CD14-positive monocyte (primary cell): Measurements from ENCODE around the gene HPSE2. TPM values are rescaled to one million over a fixed set of nuclear protein-coding genes. Genes with fewer than 3 reads are reported as not detected.
A peak's percentile ranks its signal among the peaks of the same experiment; 100 is the strongest.

Experiments
- DNase-seq, 3 donors: peaks; one replicate each; pipeline ENCODE4 v3.0.0-alpha.2; 2011 to 2022
- H2AFZ ChIP-seq: 2 replicates; pipeline ENCODE4 v1.6.0; 2012; ENCODE audit warnings: mild to moderate bottlenecking, low read depth, low read length, inconsistent platforms; ENCODE audit not compliant: insufficient read depth, poor library complexity, severe bottlenecking
- H3K27ac ChIP-seq, 2 donors: 1 replicate in 1 of 2; 2 replicates in 1 of 2; pipeline ENCODE4 v1.5.1; 2012 to 2013; ENCODE audit warnings: low read length in 2 of 2, control low read depth in 1 of 2, inconsistent platforms in 1 of 2, low read depth in 1 of 2, mild to moderate bottlenecking in 1 of 2
- H3K27me3 ChIP-seq, 2 donors: one replicate each; pipeline versions ENCODE4 v1.6.0 to v1.6.1; 2011 to 2013; ENCODE audit warnings: low read length in 2 of 2; ENCODE audit not compliant: control insufficient read depth in 2 of 2, insufficient read depth in 2 of 2
- H3K36me3 ChIP-seq, 2 donors: replicated peaks in 1 of 2; 1 replicate in 1 of 2; 2 replicates in 1 of 2; pipeline versions ENCODE4 v1.5.1 to v1.6.1; 2012 to 2013; ENCODE audit warnings: low read length in 2 of 2, control low read depth in 1 of 2, inconsistent platforms in 1 of 2, mild to moderate bottlenecking in 1 of 2; ENCODE audit not compliant: insufficient read depth in 2 of 2, control insufficient read depth in 1 of 2
- H3K4me1 ChIP-seq, 2 donors: 1 replicate in 1 of 2; 2 replicates in 1 of 2; pipeline versions ENCODE4 v1.5.1 to v1.6.1; 2012 to 2013; ENCODE audit warnings: low read length in 2 of 2, control low read depth in 1 of 2, inconsistent platforms in 1 of 2, mild to moderate bottlenecking in 1 of 2, moderate library complexity in 1 of 2; ENCODE audit not compliant: insufficient read depth in 2 of 2, control insufficient read depth in 1 of 2
- H3K4me2 ChIP-seq: replicated peaks from 2 replicates; pipeline ENCODE3; 2012; ENCODE audit warnings: low read length, moderate library complexity, mild to moderate bottlenecking; ENCODE audit not compliant: poor library complexity, severe bottlenecking; ENCODE audit errors: extremely low read depth
- H3K4me3 ChIP-seq, 3 experiments: fragments of 200-600 bp in 1 of 3; sonication (generic) in 1 of 3; replicated peaks in 1 of 3; 1 replicate in 2 of 3; 2 replicates in 1 of 3; pipeline ENCODE4 v1.5.1; 2011 to 2013; ENCODE audit warnings: low read length in 3 of 3, mild to moderate bottlenecking in 3 of 3, control low read depth in 2 of 3, low read depth in 2 of 3, inconsistent platforms in 1 of 3, moderate library complexity in 1 of 3
- H3K79me2 ChIP-seq: 2 replicates; pipeline ENCODE4 v1.6.0; 2012; ENCODE audit warnings: mild to moderate bottlenecking, control low read depth, inconsistent platforms, low read length, moderate library complexity; ENCODE audit not compliant: insufficient read depth
- H3K9ac ChIP-seq: 2 replicates; pipeline ENCODE4 v1.6.0; 2017; ENCODE audit warnings: low read length, mild to moderate bottlenecking; ENCODE audit not compliant: insufficient read depth, poor library complexity, severe bottlenecking
- H3K9me3 ChIP-seq, 2 donors: replicated peaks in 1 of 2; 1 replicate in 1 of 2; 2 replicates in 1 of 2; pipeline versions ENCODE4 v1.5.1 to v1.6.1; 2012 to 2013; ENCODE audit warnings: low read length in 2 of 2, control low read depth in 1 of 2; ENCODE audit not compliant: control insufficient read depth in 1 of 2, insufficient read depth in 1 of 2
- H4K20me1 ChIP-seq: 2 replicates; pipeline ENCODE4 v1.6.0; 2012; ENCODE audit warnings: mild to moderate bottlenecking, low read length, control low read depth, moderate library complexity; ENCODE audit not compliant: insufficient read depth
- H3K27ac Mint-ChIP-seq, 7 donors: one replicate each; pipeline ENCODE4 v1.8.0; 2020; ENCODE audit warnings: mild to moderate bottlenecking in 7 of 7, mixed read lengths in 7 of 7, moderate library complexity in 6 of 7, inconsistent platforms in 2 of 7
- H3K27me3 Mint-ChIP-seq, 3 donors: one replicate each; pipeline ENCODE4 v1.8.0; 2021 to 2022; ENCODE audit warnings: low read depth in 3 of 3, mild to moderate bottlenecking in 3 of 3, mixed read lengths in 3 of 3, moderate library complexity in 3 of 3, inconsistent platforms in 1 of 3
- H3K36me3 Mint-ChIP-seq, 2 donors: one replicate each; pipeline ENCODE4 v1.8.0; 2020; ENCODE audit warnings: mixed read lengths in 2 of 2, inconsistent platforms in 1 of 2, mild to moderate bottlenecking in 1 of 2
- H3K4me1 Mint-ChIP-seq: one replicate; pipeline ENCODE4 v1.8.0; 2020; ENCODE audit warnings: mild to moderate bottlenecking, mixed read lengths
- H3K4me3 Mint-ChIP-seq, 2 donors: one replicate each; pipeline ENCODE4 v1.8.0; 2020; ENCODE audit warnings: mild to moderate bottlenecking in 2 of 2, mixed read lengths in 2 of 2, moderate library complexity in 1 of 2
- H3K9me3 Mint-ChIP-seq, 7 donors: one replicate each; pipeline ENCODE4 v1.8.0; 2020 to 2022; ENCODE audit warnings: mixed read lengths in 7 of 7, mild to moderate bottlenecking in 6 of 7, moderate library complexity in 6 of 7, inconsistent platforms in 2 of 7
- WGBS: methylation state at CpG from one replicate; pipeline ENCODE4 v1.1.5; 2013; ENCODE audit warnings: missing lambda C conversion rate; ENCODE audit not compliant: insufficient coverage; 5-methylcytosine and 5-hydroxymethylcytosine counted together
- intact Hi-C, 2 donors: fragments of 100-400 bp; cut with micrococcal nuclease; formaldehyde crosslinking; loops; one replicate each; pipeline versions ENCODE4 v1.15.0 to v1.15.1; 2023
- polyA plus RNA-seq, 3 donors: library from polyadenylated mRNA; depleted of rRNA in 1 of 3; unstranded in 2 of 3; stranded (reverse) in 1 of 3; fragments of 300-500 nt in 2 of 3; fragments of >200 nt in 1 of 3; fragmentation: Illumina TruSeq in 2 of 3; gene quantifications; 1 replicate in 2 of 3; 2 replicates in 1 of 3; pipeline ENCODE4 v1.2.3, GENCODE V29; 2012 to 2021
- TF ChIP-seq, protein P1 (sequence below): fragments of 200-600 bp; IDR thresholded peaks from one replicate; pipeline ENCODE4 v1.8.0; 2022; ENCODE audit warnings: antibody characterized with exemption, mild to moderate bottlenecking

The HPSE2 gene
- polyA plus RNA-seq, 3 donors: not detected

DNA sequence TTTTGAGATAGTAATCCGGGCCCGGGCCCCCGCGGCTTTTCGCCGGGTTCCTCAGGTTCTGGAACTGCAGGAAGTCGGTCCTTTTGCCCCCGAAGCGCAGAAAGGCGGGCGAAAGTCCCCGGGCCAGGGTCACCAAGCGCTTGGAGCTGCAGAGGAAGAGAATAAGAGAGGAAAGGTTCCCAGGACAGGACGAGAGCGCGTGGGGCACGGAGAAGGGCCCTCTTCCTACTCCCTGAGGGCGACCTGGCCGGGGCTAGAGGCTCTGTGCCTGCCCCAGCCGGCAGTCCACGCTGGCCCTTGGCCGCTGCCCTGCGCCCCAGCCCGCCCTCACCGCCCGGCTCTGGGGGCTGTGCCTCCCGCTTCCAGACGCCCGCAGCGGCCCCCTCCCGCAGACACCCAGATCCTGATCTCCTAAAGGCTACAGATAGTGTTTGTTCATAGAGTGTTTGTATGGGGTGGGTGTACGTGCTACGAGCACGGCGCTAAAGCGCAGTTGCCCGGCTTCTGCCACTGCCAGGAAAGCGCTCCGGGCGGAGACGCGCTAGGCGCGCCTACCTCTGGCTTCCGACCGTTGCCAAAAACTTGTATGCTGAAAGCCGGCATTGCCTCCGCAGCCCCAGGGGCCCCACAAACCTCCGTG is 3.2 kb downstream of the HPSE2 start:
- peaks cover 20 to 52% of the 10 kb centered on the region in 2 donors for H3K9me3 ChIP-seq
- H3K36me3 ChIP-seq: no peaks in the 10 kb centered on the region
- no peak overlapping the region for H3K27ac Mint-ChIP-seq
- H2AFZ ChIP-seq: no peak overlapping the region
- TF ChIP-seq, protein P1, sequence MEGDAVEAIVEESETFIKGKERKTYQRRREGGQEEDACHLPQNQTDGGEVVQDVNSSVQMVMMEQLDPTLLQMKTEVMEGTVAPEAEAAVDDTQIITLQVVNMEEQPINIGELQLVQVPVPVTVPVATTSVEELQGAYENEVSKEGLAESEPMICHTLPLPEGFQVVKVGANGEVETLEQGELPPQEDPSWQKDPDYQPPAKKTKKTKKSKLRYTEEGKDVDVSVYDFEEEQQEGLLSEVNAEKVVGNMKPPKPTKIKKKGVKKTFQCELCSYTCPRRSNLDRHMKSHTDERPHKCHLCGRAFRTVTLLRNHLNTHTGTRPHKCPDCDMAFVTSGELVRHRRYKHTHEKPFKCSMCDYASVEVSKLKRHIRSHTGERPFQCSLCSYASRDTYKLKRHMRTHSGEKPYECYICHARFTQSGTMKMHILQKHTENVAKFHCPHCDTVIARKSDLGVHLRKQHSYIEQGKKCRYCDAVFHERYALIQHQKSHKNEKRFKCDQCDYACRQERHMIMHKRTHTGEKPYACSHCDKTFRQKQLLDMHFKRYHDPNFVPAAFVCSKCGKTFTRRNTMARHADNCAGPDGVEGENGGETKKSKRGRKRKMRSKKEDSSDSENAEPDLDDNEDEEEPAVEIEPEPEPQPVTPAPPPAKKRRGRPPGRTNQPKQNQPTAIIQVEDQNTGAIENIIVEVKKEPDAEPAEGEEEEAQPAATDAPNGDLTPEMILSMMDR: no peak
- no peak overlapping the region for H3K9ac ChIP-seq
- peaks cover 5 to 8% of the 10 kb centered on the region in 2 donors for H3K36me3 Mint-ChIP-seq
- peak overlapping the region in 1 of 3 experiments; percentile 74 for H3K4me3 ChIP-seq
- peaks cover 87 to 94% (median 88%) of the 10 kb centered on the region in 3 donors for H3K27me3 Mint-ChIP-seq
- H3K27me3 ChIP-seq: peaks cover 78 to 98% of the 10 kb centered on the region in 2 donors
- peak overlapping the region in 1 of 2 donors; percentile 91 for H3K4me3 Mint-ChIP-seq
- no peaks in the 10 kb centered on the region for H3K79me2 ChIP-seq
- peaks cover 26 to 28% of the 10 kb centered on the region in 2 donors for H3K4me1 ChIP-seq
- no peaks in the 10 kb centered on the region for H4K20me1 ChIP-seq
- WGBS: 2% methylated on average over 28 of the region's 49 CpGs
- no peak overlapping the region for H3K4me2 ChIP-seq
- peaks cover 0 to 44% (median 30%) of the 10 kb centered on the region in 7 donors for H3K9me3 Mint-ChIP-seq
- intact Hi-C loops: no loop called here
- H3K4me1 Mint-ChIP-seq: peaks cover 40% of the 10 kb centered on the region
- no peak for DNase-seq
- H3K27ac ChIP-seq: no peak overlapping the region

DNA sequence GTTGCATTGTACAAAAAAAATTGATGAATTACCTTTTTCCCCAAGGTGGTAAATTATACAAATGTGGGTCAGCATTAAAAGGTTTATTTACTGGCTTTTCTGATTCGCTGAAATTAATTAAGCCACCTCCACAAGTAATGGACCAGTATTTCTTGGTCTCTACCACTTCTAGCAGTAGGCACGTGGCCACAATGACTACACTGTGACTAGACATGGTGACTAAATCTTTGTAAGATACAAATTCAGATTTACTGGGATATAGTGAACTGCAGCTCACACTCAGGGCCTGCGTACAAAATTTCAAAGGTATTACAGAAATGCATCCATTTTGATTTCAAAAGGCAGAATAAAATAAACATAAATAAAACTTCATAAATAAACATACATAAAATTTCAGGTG is 10.9 kb downstream of the HPSE2 start:
- Histone ChIP-seq H3K9me3 (peaks cover 0 to 5% of the 10 kb centered on the region in 2 donors), H3K9ac (no peak overlapping the region), H3K27me3 (peaks cover 16 to 46% of the 10 kb centered on the region in 2 donors), H3K36me3 (no peaks in the 10 kb centered on the region), H3K4me1 (no peaks in the 10 kb centered on the region), H4K20me1 (no peaks in the 10 kb centered on the region), H3K4me2 (no peak overlapping the region), H3K4me3 (no peak overlapping the region), H3K79me2 (no peaks in the 10 kb centered on the region), H3K27ac (no peak overlapping the region), H2AFZ (no peak overlapping the region)
- no peaks in the 10 kb centered on the region for H3K36me3 Mint-ChIP-seq
- intact Hi-C loops: no loop called here
- WGBS: no CpG with 5 or more reads among the region's 3 CpGs
- DNase-seq: no peak
- peaks cover 0 to 3% (median 0%) of the 10 kb centered on the region in 7 donors for H3K9me3 Mint-ChIP-seq
- H3K4me3 Mint-ChIP-seq: no peak overlapping the region
- TF ChIP-seq, protein P1: no peak
- H3K27ac Mint-ChIP-seq: no peak overlapping the region
- H3K4me1 Mint-ChIP-seq: no peaks in the 10 kb centered on the region
- peaks cover 16 to 36% (median 21%) of the 10 kb centered on the region in 3 donors for H3K27me3 Mint-ChIP-seq
